ENCODE measurements around the gene MCF2L2. TPM values are rescaled to one million over a fixed set of nuclear protein-coding genes. Genes with fewer than 3 reads are reported as not detected.

The MCF2L2 gene
- total RNA-seq, 2 donors from 2014 or later: 0.25 to 1.4 TPM

DNA sequence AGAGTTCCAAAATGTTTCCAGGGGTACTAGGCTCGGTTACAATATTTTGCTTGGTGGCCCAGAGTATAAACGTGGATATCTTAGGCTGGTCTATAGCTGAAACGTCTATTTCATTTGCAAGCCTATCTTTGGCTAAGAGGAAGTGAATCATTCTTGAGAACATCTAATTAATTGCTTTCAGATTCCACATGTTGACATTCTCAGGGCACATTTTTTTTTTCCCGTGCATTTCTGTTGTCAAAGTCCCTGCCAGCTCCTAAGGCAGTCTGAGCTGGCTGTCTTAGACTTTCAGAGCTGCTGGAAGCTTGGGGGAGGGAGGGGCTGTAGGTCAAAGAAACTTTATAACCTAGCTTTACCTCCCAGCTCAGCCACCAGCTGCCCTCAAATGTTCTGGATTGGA lies 242.7 kb downstream of the MCF2L2 start:
- H3K4me1 ChIP-seq: no peaks in the 10 kb centered on the region
- H3K27ac ChIP-seq: no peak overlapping the region
- TF ChIP-seq, protein P1, sequence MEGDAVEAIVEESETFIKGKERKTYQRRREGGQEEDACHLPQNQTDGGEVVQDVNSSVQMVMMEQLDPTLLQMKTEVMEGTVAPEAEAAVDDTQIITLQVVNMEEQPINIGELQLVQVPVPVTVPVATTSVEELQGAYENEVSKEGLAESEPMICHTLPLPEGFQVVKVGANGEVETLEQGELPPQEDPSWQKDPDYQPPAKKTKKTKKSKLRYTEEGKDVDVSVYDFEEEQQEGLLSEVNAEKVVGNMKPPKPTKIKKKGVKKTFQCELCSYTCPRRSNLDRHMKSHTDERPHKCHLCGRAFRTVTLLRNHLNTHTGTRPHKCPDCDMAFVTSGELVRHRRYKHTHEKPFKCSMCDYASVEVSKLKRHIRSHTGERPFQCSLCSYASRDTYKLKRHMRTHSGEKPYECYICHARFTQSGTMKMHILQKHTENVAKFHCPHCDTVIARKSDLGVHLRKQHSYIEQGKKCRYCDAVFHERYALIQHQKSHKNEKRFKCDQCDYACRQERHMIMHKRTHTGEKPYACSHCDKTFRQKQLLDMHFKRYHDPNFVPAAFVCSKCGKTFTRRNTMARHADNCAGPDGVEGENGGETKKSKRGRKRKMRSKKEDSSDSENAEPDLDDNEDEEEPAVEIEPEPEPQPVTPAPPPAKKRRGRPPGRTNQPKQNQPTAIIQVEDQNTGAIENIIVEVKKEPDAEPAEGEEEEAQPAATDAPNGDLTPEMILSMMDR (IDR thresholded peaks at IDR 0.05): no peak
- H3K36me3 ChIP-seq: no peaks in the 10 kb centered on the region
- no peaks in the 10 kb centered on the region for H3K9me3 ChIP-seq
- no peak overlapping the region for H3K9ac ChIP-seq (ENCODE audit: low read depth in 2 of 2, low read length in 2 of 2)
- no peaks in the 10 kb centered on the region for H3K27me3 ChIP-seq
- intact Hi-C loops (cut with DNase I): no loop called here
- no peak overlapping the region for H3K4me3 ChIP-seq
- DNase-seq: no peak

DNA sequence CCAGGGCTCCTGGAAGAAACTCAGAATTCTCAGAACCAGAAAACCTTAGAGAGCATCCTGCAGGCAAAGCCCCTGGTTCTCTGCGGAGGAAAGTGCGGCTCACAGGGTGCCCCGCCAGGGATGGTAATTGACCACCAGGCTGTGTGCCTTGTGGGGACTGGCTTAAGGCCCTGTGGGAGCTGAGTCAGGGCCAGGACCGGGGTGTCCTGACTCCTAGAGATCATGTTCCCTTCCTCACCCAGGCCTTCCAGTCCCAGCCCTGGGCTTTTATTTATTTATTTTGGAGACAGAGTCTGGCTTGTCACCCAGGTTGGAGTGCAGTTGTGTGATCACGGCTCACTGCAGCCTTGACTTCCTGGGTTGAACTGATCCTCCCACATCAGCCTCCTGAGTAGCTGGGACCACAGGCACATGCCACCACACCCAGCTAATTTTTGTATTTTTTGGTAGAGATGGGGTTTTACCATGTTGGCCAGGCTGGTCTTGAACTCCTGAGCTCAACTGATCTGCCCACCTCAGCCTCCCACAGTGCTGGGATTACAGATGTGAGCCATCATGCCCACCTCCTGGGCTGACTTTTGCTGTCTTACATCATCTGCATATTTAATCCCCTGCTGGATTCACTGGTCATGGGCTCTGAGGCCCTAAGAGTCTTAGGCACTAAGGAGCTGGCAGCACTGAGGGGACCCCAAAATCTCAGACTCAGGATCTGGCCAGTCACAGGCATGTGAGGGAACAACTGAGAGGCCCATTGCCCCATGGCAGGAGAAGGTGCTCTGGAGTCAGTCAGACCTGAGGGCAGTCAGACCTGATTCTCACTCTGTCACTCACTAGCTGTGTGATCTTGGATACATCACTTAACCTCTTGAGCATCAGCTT lies 245.4 kb downstream of the MCF2L2 start:
- TF ChIP-seq, protein P1 (IDR thresholded peaks at IDR 0.05): no peak
- no peak overlapping the region for H3K27ac ChIP-seq
- no peaks in the 10 kb centered on the region for H3K9me3 ChIP-seq
- no peaks in the 10 kb centered on the region for H3K36me3 ChIP-seq
- intact Hi-C loops (cut with DNase I): no loop called here
- H3K4me1 ChIP-seq: no peaks in the 10 kb centered on the region
- H3K27me3 ChIP-seq: peaks cover 21% of the 10 kb centered on the region
- no peak overlapping the region for H3K4me3 ChIP-seq
- DNase-seq: no peak
- no peak overlapping the region for H3K9ac ChIP-seq (ENCODE audit: low read depth in 2 of 2, low read length in 2 of 2)

DNA sequence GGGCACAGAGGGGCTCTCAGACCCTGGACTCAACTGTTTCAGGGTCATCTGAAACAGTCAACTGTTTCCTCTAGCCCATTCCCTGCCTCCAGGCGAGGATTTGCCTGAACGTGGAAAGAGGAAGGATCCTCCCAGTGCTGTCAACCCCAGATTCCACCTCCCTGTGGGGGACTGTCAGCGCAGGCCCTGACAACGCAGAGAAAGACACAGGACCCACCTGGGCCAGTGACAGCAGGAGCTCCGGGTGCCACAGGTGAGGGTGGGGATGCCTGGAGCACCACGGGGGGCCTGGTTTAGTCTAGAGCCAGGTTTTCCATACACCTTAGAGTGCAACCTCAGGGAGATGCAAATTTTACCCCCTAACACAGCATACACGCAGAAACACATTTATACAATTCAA lies 246.3 kb downstream of the MCF2L2 start:
- intact Hi-C loops (cut with DNase I): no loop called here
- Histone ChIP-seq H3K27me3 (peaks cover 27% of the 10 kb centered on the region), H3K36me3 (no peaks in the 10 kb centered on the region), H3K4me1 (no peaks in the 10 kb centered on the region), H3K4me3 (no peak overlapping the region), H3K9me3 (no peaks in the 10 kb centered on the region), H3K27ac (no peak overlapping the region), H3K9ac (ENCODE audit: low read depth in 2 of 2, low read length in 2 of 2) (no peak overlapping the region)
- TF ChIP-seq, protein P1 (IDR thresholded peaks at IDR 0.05): no peak
- DNase-seq: no peak

DNA sequence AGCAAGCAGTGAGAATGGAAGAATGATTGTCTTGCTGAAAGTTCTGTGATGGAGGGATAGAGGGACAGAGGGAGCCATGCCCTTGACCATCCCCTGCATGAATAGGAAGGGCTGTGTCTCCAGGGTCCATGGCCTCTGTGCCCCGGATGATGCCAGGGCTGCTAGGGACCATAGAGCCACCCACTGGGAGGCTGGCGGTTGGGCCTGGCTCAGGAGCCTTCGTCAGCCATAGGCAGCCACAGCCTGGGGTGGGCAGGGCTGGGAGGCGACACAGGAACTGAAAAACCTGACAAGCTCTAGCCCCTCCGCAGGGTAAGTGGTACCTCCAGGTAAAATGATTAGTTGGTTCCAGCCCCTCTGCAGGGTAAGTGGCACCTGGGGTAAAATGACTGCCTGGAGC lies 246.8 kb downstream of the MCF2L2 start:
- no peak for DNase-seq
- Histone ChIP-seq H3K9me3 (no peaks in the 10 kb centered on the region), H3K36me3 (no peaks in the 10 kb centered on the region), H3K4me3 (no peak overlapping the region), H3K27me3 (peaks cover 30% of the 10 kb centered on the region), H3K4me1 (no peaks in the 10 kb centered on the region), H3K9ac (ENCODE audit: low read depth in 2 of 2, low read length in 2 of 2) (no peak overlapping the region), H3K27ac (no peak overlapping the region)
- intact Hi-C loops (cut with DNase I): no loop called here
- TF ChIP-seq, protein P1 (IDR thresholded peaks at IDR 0.05): no peak

- H3K9ac ChIP-seq (ENCODE audit: low read depth in 2 of 2, low read length in 2 of 2): no peak overlapping the region
- intact Hi-C loops (cut with DNase I): no loop called here
- H3K27me3 ChIP-seq: peaks cover 32% of the 10 kb centered on the region
- H3K4me3 ChIP-seq: no peak overlapping the region
- TF ChIP-seq, protein P1 (IDR thresholded peaks at IDR 0.05): no peak
- H3K27ac ChIP-seq: no peak overlapping the region
- no peak for DNase-seq
- H3K4me1 ChIP-seq: no peaks in the 10 kb centered on the region
- no peaks in the 10 kb centered on the region for H3K9me3 ChIP-seq
- H3K36me3 ChIP-seq: no peaks in the 10 kb centered on the region
Observed at GRCh38 chr3:183180784-183181295, 247.6 kb downstream of the MCF2L2 start.
